GM19467 (cell line): ENCODE measurements around the gene KCNG2.
"Not testable (repeated sequence)": the region's sequence is repeated elsewhere in the genome, so short reads cannot be mapped to it uniquely, and the experiment has no call there.

Source experiments
- ATAC-seq: cut with Tn5 transposase; IDR thresholded peaks from one replicate; pipeline ENCODE4 v1.9.1; 2021; ENCODE audit warnings: mild to moderate bottlenecking, moderate library complexity; ENCODE audit not compliant: unreplicated experiment

KCNG2 gene

GRCh38 chr18:79868811-79869541 lies 71.2 kb downstream of the KCNG2 start:
- no peak for ATAC-seq

- no peak for ATAC-seq
Measured at GRCh38 chr18:79869591-79870300, 72.0 kb downstream of the KCNG2 start.

- no peak for ATAC-seq
Measured at GRCh38 chr18:79870301-79871025, 72.7 kb downstream of the KCNG2 start.

GRCh38 chr18:79871026-79871390 lies 73.3 kb downstream of the KCNG2 start:
- ATAC-seq: no peak

- ATAC-seq: no peak
Measured at GRCh38 chr18:79871481-79872091, 73.8 kb downstream of the KCNG2 start.

GRCh38 chr18:79872527-79873444 lies 75.0 kb downstream of the KCNG2 start:
- ATAC-seq: no peak

GRCh38 chr18:79873449-79874110 lies 75.8 kb downstream of the KCNG2 start:
- no peak for ATAC-seq

GRCh38 chr18:79874553-79875530 lies 77.1 kb downstream of the KCNG2 start:
- no peak for ATAC-seq

- no peak for ATAC-seq
Measured at GRCh38 chr18:79875531-79875919, 77.8 kb downstream of the KCNG2 start.

- ATAC-seq: no peak
Measured at GRCh38 chr18:79875931-79876461, 78.3 kb downstream of the KCNG2 start.

- no peak for ATAC-seq
Measured at GRCh38 chr18:79876497-79876896, 78.8 kb downstream of the KCNG2 start.

- no peak for ATAC-seq
Measured at GRCh38 chr18:79877163-79878091, 79.7 kb downstream of the KCNG2 start.

GRCh38 chr18:79878246-79878645 lies 80.5 kb downstream of the KCNG2 start:
- not testable (repeated sequence) for ATAC-seq

GRCh38 chr18:79878741-79879378 lies 81.1 kb downstream of the KCNG2 start:
- no peak for ATAC-seq

- ATAC-seq: no peak
Measured at GRCh38 chr18:79879566-79879965, 81.8 kb downstream of the KCNG2 start.

- no peak for ATAC-seq
Measured at GRCh38 chr18:79881695-79882094, 84.0 kb downstream of the KCNG2 start.
